ENCODE data around the gene APOBEC3F.

APOBEC3F gene

GRCh38 chr22:39080052-39080762, 39.5 kb downstream of the APOBEC3F start:
- TF ChIP-seq MYC (IDR thresholded peaks at IDR 0.05; ENCODE audit: low read depth, low read length) (no peak), MAX (IDR thresholded peaks at IDR 0.05; ENCODE audit: low read depth, low read length) (no peak), CTCF (IDR thresholded peaks at IDR 0.05; ENCODE audit: low read depth, low read length) (no peak), POLR2A (IDR thresholded peaks at IDR 0.05; ENCODE audit: extremely low read depth, insufficient read length) (no peak)
- no peak for DNase-seq (ENCODE audit: low read depth)
- H3K4me3 ChIP-seq (ENCODE audit: low read depth, low read length), result no peak overlapping the region

GRCh38 chr22:39081016-39081415, 40.4 kb downstream of the APOBEC3F start:
- DNase-seq (ENCODE audit: low read depth), result no peak
- no peak for TF ChIP-seq CTCF (IDR thresholded peaks at IDR 0.05; ENCODE audit: low read depth, low read length)
- TF ChIP-seq POLR2A (IDR thresholded peaks at IDR 0.05; ENCODE audit: extremely low read depth, insufficient read length), result no peak
- TF ChIP-seq MAX (IDR thresholded peaks at IDR 0.05; ENCODE audit: low read depth, low read length), result no peak
- no peak for TF ChIP-seq MYC (IDR thresholded peaks at IDR 0.05; ENCODE audit: low read depth, low read length)
- H3K4me3 ChIP-seq (ENCODE audit: low read depth, low read length), result no peak overlapping the region

- TF ChIP-seq CTCF (IDR thresholded peaks at IDR 0.05; ENCODE audit: low read depth, low read length) (no peak), MAX (IDR thresholded peaks at IDR 0.05; ENCODE audit: low read depth, low read length) (no peak), POLR2A (IDR thresholded peaks at IDR 0.05; ENCODE audit: extremely low read depth, insufficient read length) (no peak), MYC (IDR thresholded peaks at IDR 0.05; ENCODE audit: low read depth, low read length) (no peak)
- H3K4me3 ChIP-seq (ENCODE audit: low read depth, low read length), result no peak overlapping the region
- no peak for DNase-seq (ENCODE audit: low read depth)
Observed at GRCh38 chr22:39081598-39081997, 40.9 kb downstream of the APOBEC3F start.

GRCh38 chr22:39083212-39084165, 42.8 kb downstream of the APOBEC3F start:
- no peak for DNase-seq (ENCODE audit: low read depth)
- no peak overlapping the region for H3K4me3 ChIP-seq (ENCODE audit: low read depth, low read length)
- TF ChIP-seq POLR2A (IDR thresholded peaks at IDR 0.05; ENCODE audit: extremely low read depth, insufficient read length) (no peak), MYC (IDR thresholded peaks at IDR 0.05; ENCODE audit: low read depth, low read length) (no peak), CTCF (IDR thresholded peaks at IDR 0.05; ENCODE audit: low read depth, low read length) (no peak), MAX (IDR thresholded peaks at IDR 0.05; ENCODE audit: low read depth, low read length) (no peak)

GRCh38 chr22:39084666-39085065, 44.0 kb downstream of the APOBEC3F start:
- no peak for TF ChIP-seq MYC (IDR thresholded peaks at IDR 0.05; ENCODE audit: low read depth, low read length)
- no peak for TF ChIP-seq MAX (IDR thresholded peaks at IDR 0.05; ENCODE audit: low read depth, low read length)
- TF ChIP-seq CTCF (IDR thresholded peaks at IDR 0.05; ENCODE audit: low read depth, low read length), result no peak
- no peak for TF ChIP-seq POLR2A (IDR thresholded peaks at IDR 0.05; ENCODE audit: extremely low read depth, insufficient read length)

More at GRCh38 chr22:39084666-39085065, 44.0 kb downstream of the APOBEC3F start:
- no peak overlapping the region for H3K4me3 ChIP-seq (ENCODE audit: low read depth, low read length)
- DNase-seq (ENCODE audit: low read depth), result no peak
